ENCODE measurements around the gene ELOVL3.

DNA sequence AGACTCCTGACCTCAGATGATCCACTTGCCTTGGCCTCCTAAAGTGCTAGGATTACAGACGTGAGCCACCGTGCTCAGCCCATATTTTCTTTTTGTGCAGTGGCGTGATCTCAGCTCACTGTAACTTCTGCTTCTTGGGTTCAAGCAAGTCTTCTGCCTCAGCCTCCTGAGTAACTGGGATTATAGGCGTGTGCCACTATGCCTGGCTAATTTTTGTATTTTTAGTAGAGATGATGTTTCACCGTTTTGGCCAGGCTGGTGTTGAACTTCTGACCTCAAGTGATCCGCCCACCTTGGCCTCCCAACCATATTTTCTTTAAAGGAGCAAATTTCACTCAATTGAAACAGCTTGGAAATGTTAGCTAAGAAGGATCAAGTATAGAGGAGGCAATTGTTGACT, 35.7 kb downstream of the ELOVL3 start:
- no peak for TF ChIP-seq POLR2A (IDR thresholded peaks at IDR 0.05; ENCODE audit: low read depth)
- no peak for TF ChIP-seq EP300 (IDR thresholded peaks at IDR 0.05)
- TF ChIP-seq, protein P1, sequence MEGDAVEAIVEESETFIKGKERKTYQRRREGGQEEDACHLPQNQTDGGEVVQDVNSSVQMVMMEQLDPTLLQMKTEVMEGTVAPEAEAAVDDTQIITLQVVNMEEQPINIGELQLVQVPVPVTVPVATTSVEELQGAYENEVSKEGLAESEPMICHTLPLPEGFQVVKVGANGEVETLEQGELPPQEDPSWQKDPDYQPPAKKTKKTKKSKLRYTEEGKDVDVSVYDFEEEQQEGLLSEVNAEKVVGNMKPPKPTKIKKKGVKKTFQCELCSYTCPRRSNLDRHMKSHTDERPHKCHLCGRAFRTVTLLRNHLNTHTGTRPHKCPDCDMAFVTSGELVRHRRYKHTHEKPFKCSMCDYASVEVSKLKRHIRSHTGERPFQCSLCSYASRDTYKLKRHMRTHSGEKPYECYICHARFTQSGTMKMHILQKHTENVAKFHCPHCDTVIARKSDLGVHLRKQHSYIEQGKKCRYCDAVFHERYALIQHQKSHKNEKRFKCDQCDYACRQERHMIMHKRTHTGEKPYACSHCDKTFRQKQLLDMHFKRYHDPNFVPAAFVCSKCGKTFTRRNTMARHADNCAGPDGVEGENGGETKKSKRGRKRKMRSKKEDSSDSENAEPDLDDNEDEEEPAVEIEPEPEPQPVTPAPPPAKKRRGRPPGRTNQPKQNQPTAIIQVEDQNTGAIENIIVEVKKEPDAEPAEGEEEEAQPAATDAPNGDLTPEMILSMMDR (IDR thresholded peaks at IDR 0.05): no peak

All from esophagus muscularis mucosa (tissue), 4 donors.